Measurements from ENCODE around the gene CAPN10.

DNA sequence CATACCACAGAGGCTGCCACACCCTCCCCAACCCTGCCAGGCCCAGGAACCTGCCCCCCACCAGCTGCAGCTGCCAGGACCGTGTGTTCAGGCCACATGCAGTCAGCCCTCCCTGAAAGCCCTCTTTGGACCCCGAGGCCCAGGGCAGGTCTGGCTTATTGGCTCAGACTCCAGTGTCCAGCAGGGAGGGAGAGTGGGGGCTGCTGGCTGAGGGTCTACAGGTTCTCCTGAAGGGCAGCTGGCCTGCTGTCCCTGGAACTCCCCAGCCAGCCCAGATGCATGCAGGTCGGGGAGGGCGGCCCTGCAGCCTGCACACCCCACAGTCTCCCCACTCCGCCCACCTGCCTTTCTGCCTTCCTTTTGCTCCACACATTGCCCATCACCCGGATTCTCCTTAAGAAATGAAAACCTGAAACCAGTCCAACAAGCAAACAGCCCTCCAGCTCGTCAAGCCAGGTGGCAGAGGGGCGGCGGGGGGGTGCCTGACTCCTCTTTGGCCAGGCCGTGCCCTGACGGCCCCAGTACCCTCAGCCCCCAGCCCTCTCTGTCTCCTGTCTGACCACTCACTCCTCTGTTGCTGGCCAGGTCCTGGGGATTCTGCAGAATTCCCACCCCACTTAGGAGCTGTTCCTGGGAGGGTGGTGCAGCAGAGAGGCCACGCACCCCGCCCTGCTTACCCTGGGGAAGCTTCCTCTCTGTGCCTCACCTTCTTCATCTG lies 56.7 kb downstream of the CAPN10 start:
- TF ChIP-seq ARNT (IDR thresholded peaks at IDR 0.05) (no peak), FOXM1 (IDR thresholded peaks at IDR 0.05; ENCODE audit: borderline replicate concordance) (no peak), BHLHE40 (IDR thresholded peaks at IDR 0.05; ENCODE audit: borderline replicate concordance) (no peak), ELF4 (IDR thresholded peaks at IDR 0.05) (no peak), L3MBTL2 (conservative IDR thresholded peaks at IDR 0.05) (no peak), FOXA1 (IDR thresholded peaks at IDR 0.05) (no peak), ZNF384 (IDR thresholded peaks at IDR 0.05) (no peak), SUZ12 (IDR thresholded peaks at IDR 0.05) (no peak), HDGF (IDR thresholded peaks at IDR 0.05; ENCODE audit: borderline replicate concordance) (no peak), SP1 (IDR thresholded peaks at IDR 0.05) (no peak), CTBP1 (IDR thresholded peaks at IDR 0.05; ENCODE audit: borderline replicate concordance) (no peak)
- TF ChIP-seq, protein P1, sequence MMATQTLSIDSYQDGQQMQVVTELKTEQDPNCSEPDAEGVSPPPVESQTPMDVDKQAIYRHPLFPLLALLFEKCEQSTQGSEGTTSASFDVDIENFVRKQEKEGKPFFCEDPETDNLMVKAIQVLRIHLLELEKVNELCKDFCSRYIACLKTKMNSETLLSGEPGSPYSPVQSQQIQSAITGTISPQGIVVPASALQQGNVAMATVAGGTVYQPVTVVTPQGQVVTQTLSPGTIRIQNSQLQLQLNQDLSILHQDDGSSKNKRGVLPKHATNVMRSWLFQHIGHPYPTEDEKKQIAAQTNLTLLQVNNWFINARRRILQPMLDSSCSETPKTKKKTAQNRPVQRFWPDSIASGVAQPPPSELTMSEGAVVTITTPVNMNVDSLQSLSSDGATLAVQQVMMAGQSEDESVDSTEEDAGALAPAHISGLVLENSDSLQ (IDR thresholded peaks at IDR 0.05), result no peak
